ENCODE results near the gene TSPEAR. TPM values are rescaled to one million over a fixed set of nuclear protein-coding genes. Genes with fewer than 3 reads are reported as not detected.
"Not testable (repeated sequence)": the region's sequence is repeated elsewhere in the genome, so short reads cannot be mapped to it uniquely, and the experiment has no call there.

Gene TSPEAR
- total RNA-seq, 1 donor from 2014 or later, result not detected

DNA sequence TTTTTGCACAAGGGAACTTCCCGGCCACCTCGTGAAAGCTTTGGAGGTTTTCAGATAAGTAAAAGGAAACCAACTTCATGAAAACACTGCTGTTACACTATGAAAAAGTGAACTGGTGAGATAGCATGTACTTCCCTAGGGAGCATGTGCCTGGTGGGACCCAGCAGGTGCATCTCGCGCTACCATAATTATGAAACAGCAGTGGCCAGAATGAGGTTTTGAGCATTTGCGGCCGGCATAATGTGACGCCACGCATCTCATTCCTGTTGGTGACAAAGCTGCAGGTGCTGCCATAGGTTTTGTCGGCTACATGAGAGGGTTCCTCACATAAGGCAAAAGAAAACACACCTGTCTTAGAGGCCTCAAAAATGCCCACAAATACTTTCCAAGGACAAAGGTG, 154.5 kb downstream of the TSPEAR start:
- TF ChIP-seq, protein P1, sequence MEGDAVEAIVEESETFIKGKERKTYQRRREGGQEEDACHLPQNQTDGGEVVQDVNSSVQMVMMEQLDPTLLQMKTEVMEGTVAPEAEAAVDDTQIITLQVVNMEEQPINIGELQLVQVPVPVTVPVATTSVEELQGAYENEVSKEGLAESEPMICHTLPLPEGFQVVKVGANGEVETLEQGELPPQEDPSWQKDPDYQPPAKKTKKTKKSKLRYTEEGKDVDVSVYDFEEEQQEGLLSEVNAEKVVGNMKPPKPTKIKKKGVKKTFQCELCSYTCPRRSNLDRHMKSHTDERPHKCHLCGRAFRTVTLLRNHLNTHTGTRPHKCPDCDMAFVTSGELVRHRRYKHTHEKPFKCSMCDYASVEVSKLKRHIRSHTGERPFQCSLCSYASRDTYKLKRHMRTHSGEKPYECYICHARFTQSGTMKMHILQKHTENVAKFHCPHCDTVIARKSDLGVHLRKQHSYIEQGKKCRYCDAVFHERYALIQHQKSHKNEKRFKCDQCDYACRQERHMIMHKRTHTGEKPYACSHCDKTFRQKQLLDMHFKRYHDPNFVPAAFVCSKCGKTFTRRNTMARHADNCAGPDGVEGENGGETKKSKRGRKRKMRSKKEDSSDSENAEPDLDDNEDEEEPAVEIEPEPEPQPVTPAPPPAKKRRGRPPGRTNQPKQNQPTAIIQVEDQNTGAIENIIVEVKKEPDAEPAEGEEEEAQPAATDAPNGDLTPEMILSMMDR (conservative IDR thresholded peaks at IDR 0.05; ENCODE audit: low read depth, low read length), result no peak
- DNase-seq (ENCODE audit: low read depth), result no peak
- H3K4me3 ChIP-seq (ENCODE audit: low read depth, low read length), result no peak overlapping the region

DNA sequence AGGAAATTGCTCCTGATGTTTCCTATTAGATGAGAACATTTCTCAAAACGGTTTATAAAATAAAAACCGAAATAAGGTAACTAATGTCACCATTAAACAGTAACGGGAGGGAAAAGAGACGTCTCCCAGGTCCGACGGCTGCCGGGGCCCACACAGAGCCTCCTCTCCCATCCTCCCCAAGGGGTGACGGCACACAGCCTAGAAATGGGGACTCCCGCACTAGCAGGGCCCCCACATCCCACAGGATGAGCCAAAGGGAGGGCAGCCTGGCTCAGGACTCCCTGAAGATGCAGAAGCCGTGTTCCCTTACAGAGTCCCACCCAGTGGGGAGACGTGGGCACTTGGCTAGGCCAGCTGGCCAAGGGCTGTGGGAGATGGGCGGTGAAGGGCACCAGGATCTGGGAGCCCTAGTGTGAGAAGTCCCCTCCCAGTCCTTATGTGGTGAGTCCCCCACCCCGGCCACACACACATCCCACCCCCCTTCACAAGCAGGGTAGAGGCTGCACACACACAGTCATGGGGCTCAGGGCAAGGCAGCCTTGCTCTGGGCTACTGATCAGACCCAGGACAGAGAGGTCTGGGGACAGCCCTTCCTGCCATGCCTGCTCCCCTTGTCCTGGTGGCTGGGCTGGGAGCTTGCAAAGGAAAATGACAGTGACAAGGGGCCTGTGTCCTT, 156.0 kb downstream of the TSPEAR start:
- no peak for DNase-seq (ENCODE audit: low read depth)
- TF ChIP-seq, protein P1 (conservative IDR thresholded peaks at IDR 0.05; ENCODE audit: low read depth, low read length), result no peak
- no peak overlapping the region for H3K4me3 ChIP-seq (ENCODE audit: low read depth, low read length)

DNA sequence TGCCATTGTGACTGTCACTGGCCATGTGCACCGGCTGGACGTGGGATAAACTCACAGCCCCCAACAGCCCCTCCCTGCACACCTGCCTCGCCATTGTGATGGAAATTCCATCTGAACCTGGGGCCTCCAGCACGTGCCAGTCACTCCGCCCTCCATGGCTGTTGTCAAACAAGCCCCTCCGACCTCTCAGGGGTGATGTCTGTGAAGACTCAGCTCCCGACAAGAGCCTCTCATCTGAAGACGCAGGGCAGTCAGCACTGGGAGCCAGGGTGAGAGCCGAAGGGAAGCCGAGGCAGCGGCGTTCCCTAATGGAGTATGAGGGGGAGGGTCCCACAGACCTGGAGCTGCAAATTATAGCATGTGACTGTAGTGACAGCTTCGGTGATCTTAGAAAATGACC, 158.7 kb downstream of the TSPEAR start:
- H3K4me3 ChIP-seq (ENCODE audit: low read depth, low read length), result no peak overlapping the region
- TF ChIP-seq, protein P1 (conservative IDR thresholded peaks at IDR 0.05; ENCODE audit: low read depth, low read length), result no peak
- no peak for DNase-seq (ENCODE audit: low read depth)

GRCh38 chr21:44552136-44552535, 159.2 kb downstream of the TSPEAR start:
- no peak overlapping the region for H3K4me3 ChIP-seq (ENCODE audit: low read depth, low read length)
- TF ChIP-seq, protein P1 (conservative IDR thresholded peaks at IDR 0.05; ENCODE audit: low read depth, low read length), result no peak
- no peak for DNase-seq (ENCODE audit: low read depth)

GRCh38 chr21:44551340-44551961, 159.9 kb downstream of the TSPEAR start, which contains the start of gene KRTAP10-2:
TSS of gene KRTAP10-2 (minus strand) at chr21:44551505. CDS start at chr21:44551458, 47 bp downstream.
- H3K4me3 ChIP-seq (ENCODE audit: low read depth, low read length), result no peak within 1 kb of the TSS
- DNase-seq (ENCODE audit: low read depth), result no peak
- TF ChIP-seq, protein P1 (conservative IDR thresholded peaks at IDR 0.05; ENCODE audit: low read depth, low read length), result no peak

DNA sequence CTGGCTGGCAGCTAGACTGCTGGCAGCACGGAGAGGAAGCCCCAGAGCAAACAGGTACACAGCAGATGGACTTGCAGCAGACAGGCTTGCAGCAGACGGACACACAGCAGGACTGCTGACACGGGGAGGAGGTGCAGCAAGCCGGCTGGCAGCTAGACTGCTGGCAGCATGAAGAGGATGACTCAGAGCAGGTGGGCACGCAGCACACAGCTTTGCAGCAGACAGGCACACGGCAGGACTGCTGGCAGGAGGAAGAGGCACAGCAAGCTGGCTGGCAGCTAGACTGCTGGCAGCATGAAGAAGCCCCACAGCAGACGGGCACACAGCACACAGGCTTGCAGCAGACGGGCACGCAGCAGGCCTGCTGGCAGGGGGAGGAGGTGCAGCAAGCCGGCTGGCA, 160.6 kb downstream of the TSPEAR start:
- TF ChIP-seq, protein P1 (conservative IDR thresholded peaks at IDR 0.05; ENCODE audit: low read depth, low read length), result no peak
- DNase-seq (ENCODE audit: low read depth), result no peak
- no peak overlapping the region for H3K4me3 ChIP-seq (ENCODE audit: low read depth, low read length)

DNA sequence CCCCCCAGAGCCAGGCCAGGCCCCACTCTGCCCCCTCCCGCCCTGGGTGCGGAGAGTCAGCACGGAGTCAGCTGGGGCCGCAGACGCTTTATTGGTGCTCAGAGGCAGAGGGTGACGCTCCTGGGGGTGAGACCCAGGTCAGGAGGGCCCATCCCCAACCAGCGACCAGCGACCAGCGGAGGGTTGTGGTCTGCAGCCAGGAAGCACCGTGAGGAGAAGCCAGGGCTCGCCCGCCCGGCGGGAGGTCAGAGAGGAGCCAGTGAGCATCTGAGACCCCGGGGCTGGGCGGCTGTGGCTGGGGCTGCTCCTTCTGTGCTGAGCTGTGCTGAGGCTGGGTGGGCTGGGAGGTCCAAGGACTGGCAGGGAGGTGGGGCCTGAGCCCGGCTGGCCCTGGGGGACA, 161.1 kb downstream of the TSPEAR start:
- DNase-seq (ENCODE audit: low read depth), result not testable (repeated sequence)

More for the DNA sequence above, 161.1 kb downstream of the TSPEAR start:
- not testable (repeated sequence) for H3K4me3 ChIP-seq (ENCODE audit: low read depth, low read length)

All from epithelial cell of proximal tubule (primary cell).